ENCODE results near the gene ADM. TPM values are rescaled to one million over a fixed set of nuclear protein-coding genes. Genes with fewer than 3 reads are reported as not detected.
A peak's percentile ranks its signal among the peaks of the same experiment; 100 is the strongest.

The ADM gene
- total RNA-seq, 2 donors from 2014 or later = 52.7 to 85.4 TPM

- 17 to 19% methylated on average over 10 to 12 of the region's 12 CpGs for WGBS, 2 donors
- intact Hi-C loops (cut with DNase I) = loop anchor here (5.0 to 10.0 kb wide), 2 partner anchors 102 to 545 kb away; no protein-coding TSS in a partner anchor
- peak; percentile 88 to 92 (median 90) for DNase-seq
- Histone ChIP-seq H3K4me3 (no peak overlapping the region), H3K36me3 (replicated peaks in 1 of 2; ENCODE audit: insufficient read depth in 1 of 2, low read depth in 2 of 2) (no peaks in the 10 kb centered on the region), H3K4me1 (peaks cover 59% of the 10 kb centered on the region), H3K27ac (peak overlapping the region in 3 of 4 donors; percentile 37 to 87 (median 61)), H3K27me3 (peaks cover 0 to 6% of the 10 kb centered on the region in 2 donors), H3K9me3 (no peaks in the 10 kb centered on the region)
- ATAC-seq = peak; percentile 58
- TF ChIP-seq CTCF (IDR thresholded peaks at IDR 0.05) (no peak), POLR2A (IDR thresholded peaks at IDR 0.05) (no peak)
Observed at GRCh38 chr11:10309163-10310093, 4.6 kb downstream of the ADM start.

- TF ChIP-seq CTCF (IDR thresholded peaks at IDR 0.05) (no peak), POLR2A (IDR thresholded peaks at IDR 0.05) (no peak)
- Histone ChIP-seq H3K27ac (no peak overlapping the region), H3K4me1 (peaks cover 50% of the 10 kb centered on the region), H3K27me3 (peaks cover 0 to 6% of the 10 kb centered on the region in 2 donors), H3K36me3 (replicated peaks in 1 of 2; ENCODE audit: insufficient read depth in 1 of 2, low read depth in 2 of 2) (no peaks in the 10 kb centered on the region), H3K4me3 (no peak overlapping the region), H3K9me3 (no peaks in the 10 kb centered on the region)
- WGBS, 2 donors = 79 to 90% methylated on average over 3 of the region's 3 CpGs
- DNase-seq = no peak
- intact Hi-C loops (cut with DNase I) = loop anchor here (10.0 kb wide), 1 partner anchor 546 kb away; no protein-coding TSS in a partner anchor
- no peak for ATAC-seq
Observed at GRCh38 chr11:10310301-10310841, 5.5 kb downstream of the ADM start.

GRCh38 chr11:10311802-10312201 is 6.9 kb downstream of the ADM start:
- Histone ChIP-seq H3K27me3 (peaks cover 0 to under 1% of the 10 kb centered on the region in 2 donors), H3K36me3 (replicated peaks in 1 of 2; ENCODE audit: insufficient read depth in 1 of 2, low read depth in 2 of 2) (no peaks in the 10 kb centered on the region), H3K4me3 (no peak overlapping the region), H3K9me3 (no peaks in the 10 kb centered on the region), H3K27ac (no peak overlapping the region), H3K4me1 (peaks cover 35% of the 10 kb centered on the region)
- ATAC-seq (no peak), DNase-seq (no peak)
- intact Hi-C loops (cut with DNase I) = loop anchor here (10.0 kb wide), 1 partner anchor 547 kb away; no protein-coding TSS in a partner anchor
- 81 to 93% methylated on average over 2 of the region's 2 CpGs for WGBS, 2 donors
- TF ChIP-seq CTCF (IDR thresholded peaks at IDR 0.05) (no peak), POLR2A (IDR thresholded peaks at IDR 0.05) (no peak)

- intact Hi-C loops (cut with DNase I) = loop anchor here (10.0 kb wide), 1 partner anchor 550 kb away; no protein-coding TSS in a partner anchor
- Histone ChIP-seq H3K9me3 (no peaks in the 10 kb centered on the region), H3K4me3 (no peak overlapping the region), H3K36me3 (replicated peaks in 1 of 2; ENCODE audit: insufficient read depth in 1 of 2, low read depth in 2 of 2) (no peaks in the 10 kb centered on the region), H3K27ac (no peak overlapping the region), H3K4me1 (peaks cover 9% of the 10 kb centered on the region), H3K27me3 (no peaks in the 10 kb centered on the region)
- ATAC-seq (peak; percentile 72), DNase-seq (peak in 1 of 4 donors; percentile 61)
- TF ChIP-seq CTCF (IDR thresholded peaks at IDR 0.05) (no peak), POLR2A (IDR thresholded peaks at IDR 0.05) (no peak)
- 52 to 61% methylated on average over 8 of the region's 8 CpGs for WGBS, 2 donors
Observed at GRCh38 chr11:10314199-10315072, 9.6 kb downstream of the ADM start.

Measured in body of pancreas (tissue), 4 donors.